ENCODE measurements around the gene SOX14.

Gene SOX14

GRCh38 chr3:137764001-137764433 lies at the start of gene SOX14:
TSS of gene SOX14 (plus strand) at chr3:137764315. CDS start at chr3:137764785, 470 bp downstream.
- DNase-seq (ENCODE audit: insufficient read length, low spot score), result no peak
- no peak for FAIRE-seq
- TF ChIP-seq POLR2A (IDR thresholded peaks at IDR 0.05; ENCODE audit: low read depth, low read length), result no peak

DNA sequence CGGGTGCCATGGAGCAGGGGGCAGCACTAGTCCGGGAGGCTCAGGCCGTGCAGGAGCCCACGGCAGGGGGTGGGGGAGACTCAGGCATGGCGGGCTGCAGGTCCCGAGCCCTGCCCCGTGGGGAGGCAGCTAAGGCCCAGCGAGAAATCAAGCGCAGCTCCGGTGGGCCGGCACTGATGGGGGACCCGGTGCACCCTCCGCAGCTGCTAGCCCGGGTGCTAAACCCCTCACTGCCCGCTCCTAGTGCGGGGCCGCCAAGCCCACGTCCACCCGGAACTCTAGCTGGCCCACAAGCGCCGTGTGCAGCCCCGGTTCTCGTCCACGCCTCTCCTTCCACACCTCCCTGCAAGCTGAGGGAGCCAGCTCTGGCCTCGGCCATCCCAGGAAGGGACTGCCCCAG lies 49.6 kb upstream of the SOX14 start:
- no peak for FAIRE-seq
- DNase-seq (ENCODE audit: insufficient read length, low spot score), result no peak
- no peak for TF ChIP-seq POLR2A (IDR thresholded peaks at IDR 0.05; ENCODE audit: low read depth, low read length)

DNA sequence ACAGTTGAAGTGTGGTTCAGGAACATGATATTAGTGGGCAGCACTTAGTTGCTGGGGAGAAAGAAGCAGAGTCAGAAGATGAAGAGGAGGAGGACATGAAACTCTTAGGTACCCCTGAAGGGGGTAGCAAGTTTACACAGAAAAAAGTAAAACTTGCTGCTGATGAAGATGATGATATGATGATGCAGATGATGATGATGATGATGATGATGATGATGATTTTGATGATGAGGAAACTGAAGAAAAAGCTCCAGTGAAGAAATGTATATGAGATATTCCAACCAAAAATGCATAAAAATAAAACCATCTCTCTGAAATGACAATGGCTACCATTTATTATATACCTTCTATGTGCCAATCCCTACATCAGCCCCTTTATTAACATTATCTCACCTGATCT lies 39.9 kb upstream of the SOX14 start:
- TF ChIP-seq POLR2A (IDR thresholded peaks at IDR 0.05; ENCODE audit: low read depth, low read length), result no peak
- DNase-seq (ENCODE audit: insufficient read length, low spot score), result no peak
- no peak for FAIRE-seq

GRCh38 chr3:137737208-137737607 lies 26.9 kb upstream of the SOX14 start:
- TF ChIP-seq POLR2A (IDR thresholded peaks at IDR 0.05; ENCODE audit: low read depth, low read length), result no peak
- DNase-seq (ENCODE audit: insufficient read length, low spot score), result no peak

GRCh38 chr3:137738710-137739109 lies 25.4 kb upstream of the SOX14 start:
- no peak for FAIRE-seq
- no peak for TF ChIP-seq POLR2A (IDR thresholded peaks at IDR 0.05; ENCODE audit: low read depth, low read length)
- DNase-seq (ENCODE audit: insufficient read length, low spot score), result no peak

More at GRCh38 chr3:137737208-137737607, 26.9 kb upstream of the SOX14 start:
- FAIRE-seq, result no peak

- no peak for TF ChIP-seq POLR2A (IDR thresholded peaks at IDR 0.05; ENCODE audit: low read depth, low read length)
- no peak for FAIRE-seq
- DNase-seq (ENCODE audit: insufficient read length, low spot score), result no peak
Observed at GRCh38 chr3:137743608-137744007, 20.5 kb upstream of the SOX14 start.

GRCh38 chr3:137746808-137747207 lies 17.3 kb upstream of the SOX14 start:
- TF ChIP-seq POLR2A (IDR thresholded peaks at IDR 0.05; ENCODE audit: low read depth, low read length), result no peak
- FAIRE-seq, result no peak
- no peak for DNase-seq (ENCODE audit: insufficient read length, low spot score)

- FAIRE-seq (no peak), DNase-seq (ENCODE audit: insufficient read length, low spot score) (no peak)
- no peak for TF ChIP-seq POLR2A (IDR thresholded peaks at IDR 0.05; ENCODE audit: low read depth, low read length)
Observed at GRCh38 chr3:137759505-137759904, 4.6 kb upstream of the SOX14 start.

DNA sequence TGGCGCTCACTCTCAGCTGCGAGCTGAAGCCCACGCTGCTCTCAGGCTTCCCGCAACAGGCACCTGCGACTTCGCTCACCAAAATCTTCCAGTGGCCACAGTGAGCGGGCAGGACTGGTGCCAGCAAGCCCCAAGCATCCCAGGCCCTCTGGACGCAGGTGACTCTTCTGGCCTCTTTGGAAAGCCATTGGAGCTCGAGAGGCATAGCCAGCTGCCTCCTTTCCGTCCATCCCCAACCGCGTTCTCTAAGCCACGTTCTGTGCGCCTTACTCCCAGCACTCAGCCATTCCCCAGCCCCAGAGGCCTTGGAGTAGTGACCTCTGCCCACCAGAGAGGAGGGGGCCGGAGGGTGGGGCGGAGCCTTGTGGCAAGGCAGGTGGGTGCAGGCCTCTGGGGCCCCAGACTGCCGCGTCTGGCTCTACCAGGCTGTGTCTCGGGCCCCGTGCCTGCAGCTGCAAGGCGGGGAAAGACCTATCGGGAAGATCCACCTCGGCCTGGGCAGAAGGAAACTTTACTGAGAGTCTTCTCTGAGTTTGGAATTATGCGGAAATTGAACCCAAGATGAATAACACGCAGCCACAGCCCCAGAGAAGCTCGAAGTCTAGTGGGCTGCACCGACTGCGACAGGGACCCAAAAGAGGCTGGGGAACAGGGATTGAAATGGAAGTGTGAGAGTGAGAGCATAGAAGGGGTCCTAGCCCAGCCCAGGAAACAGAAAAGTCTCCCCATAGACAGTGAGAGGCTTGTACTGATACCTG lies 3.6 kb upstream of the SOX14 start:
- FAIRE-seq (no peak), DNase-seq (ENCODE audit: insufficient read length, low spot score) (no peak)
- no peak for TF ChIP-seq POLR2A (IDR thresholded peaks at IDR 0.05; ENCODE audit: low read depth, low read length)

DNA sequence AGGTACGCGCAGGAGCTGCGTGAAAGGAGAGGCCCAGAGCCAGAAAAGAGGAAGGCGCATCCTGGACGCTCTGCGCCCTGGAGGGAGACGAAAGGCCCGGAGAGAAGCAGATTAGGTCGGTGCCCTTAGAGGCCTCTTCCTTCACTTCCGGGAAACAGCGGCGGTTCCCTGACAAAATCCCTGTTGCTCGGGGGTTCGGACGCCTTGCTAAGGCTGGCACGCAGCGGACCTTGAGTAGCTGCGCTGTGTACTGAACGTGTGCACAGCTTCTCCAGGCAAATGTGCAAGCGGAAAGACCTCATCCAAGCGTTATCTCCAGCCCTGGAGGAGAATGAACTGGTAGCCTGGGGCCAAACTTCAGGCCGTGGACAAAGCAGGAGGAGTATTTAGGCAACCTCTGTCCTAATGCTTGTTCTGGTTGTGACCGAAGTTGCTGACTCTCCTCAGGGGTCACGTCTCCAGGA lies 3.0 kb upstream of the SOX14 start:
- FAIRE-seq (no peak), DNase-seq (ENCODE audit: insufficient read length, low spot score) (no peak)
- no peak for TF ChIP-seq POLR2A (IDR thresholded peaks at IDR 0.05; ENCODE audit: low read depth, low read length)

GRCh38 chr3:137761563-137762503 lies 2.3 kb upstream of the SOX14 start:
- TF ChIP-seq POLR2A (IDR thresholded peaks at IDR 0.05; ENCODE audit: low read depth, low read length), result no peak
- DNase-seq (ENCODE audit: insufficient read length, low spot score) (no peak), FAIRE-seq (no peak)

DNA sequence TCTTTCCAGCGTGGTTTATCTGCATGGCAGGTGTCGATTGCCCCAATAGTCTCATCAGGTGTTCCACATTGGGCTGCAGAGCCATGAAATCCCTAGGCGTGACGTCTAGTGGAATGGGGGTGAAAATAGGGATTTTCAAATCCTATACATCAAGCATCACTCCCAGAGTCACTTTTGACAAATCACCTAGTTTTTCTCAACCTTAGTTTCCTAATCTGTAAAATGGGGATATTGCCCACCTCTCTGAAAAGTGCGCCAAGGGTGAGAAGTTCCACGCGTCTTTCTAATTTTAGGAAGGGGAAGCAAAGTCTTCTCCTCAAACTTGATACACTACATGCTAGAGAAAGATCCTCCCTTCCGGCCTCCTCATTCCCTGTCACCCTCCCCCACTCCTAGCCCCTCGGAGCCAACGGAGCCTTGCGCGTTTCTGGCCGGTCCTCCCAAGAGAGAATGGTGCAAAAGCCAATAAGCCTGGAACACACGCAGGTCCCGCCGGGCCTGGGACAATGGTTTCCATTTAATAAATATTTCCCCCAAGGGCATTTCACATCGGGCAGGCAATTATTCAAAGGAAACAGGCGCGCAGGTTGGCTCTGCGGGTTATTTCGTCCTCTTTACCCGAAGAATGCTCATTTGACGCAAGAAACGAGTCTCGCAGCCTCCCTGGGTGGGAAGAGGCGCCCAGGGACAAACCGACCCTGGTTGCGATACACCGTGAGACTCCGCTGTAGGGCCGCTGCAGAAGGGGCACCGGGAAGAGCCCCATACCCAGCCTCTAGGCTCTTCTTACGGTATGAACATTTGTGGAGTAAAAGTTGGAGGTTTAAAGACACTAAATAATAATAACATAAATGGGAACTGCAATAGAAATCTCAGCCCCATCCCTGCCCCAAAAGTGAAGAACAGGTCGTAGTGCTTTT lies 1.2 kb upstream of the SOX14 start:
- DNase-seq (ENCODE audit: insufficient read length, low spot score), result no peak
- no peak for FAIRE-seq
- no peak for TF ChIP-seq POLR2A (IDR thresholded peaks at IDR 0.05; ENCODE audit: low read depth, low read length)

- DNase-seq (ENCODE audit: insufficient read length, low spot score), result no peak
- TF ChIP-seq POLR2A (IDR thresholded peaks at IDR 0.05; ENCODE audit: low read depth, low read length), result no peak
- FAIRE-seq, result no peak
Observed at GRCh38 chr3:137763594-137763938, 549 bp upstream of the SOX14 start.

Data from H54 (cell line).